Esophagus muscularis mucosa (tissue), 4 donors: ENCODE results near the gene ELAPOR1. TPM values are rescaled to one million over a fixed set of nuclear protein-coding genes. Genes with fewer than 3 reads are reported as not detected.

Experiments used
- DNase-seq: peaks from one replicate; pipeline ENCODE4 v3.0.0-alpha.2; 2017; ENCODE audit errors: extremely low spot score
- H3K27ac ChIP-seq, 4 donors: fragments of 200-600 bp; sonication (generic); replicated peaks in 1 of 4; 1 replicate in 3 of 4; 2 replicates in 1 of 4; pipeline ENCODE4 v1.5.1; 2016 to 2019; ENCODE audit warnings: mild to moderate bottlenecking in 1 of 4
- H3K27me3 ChIP-seq, 4 donors: fragments of 200-600 bp; sonication (generic); one replicate each; pipeline versions ENCODE4 v1.5.1 to v1.6.0; 2016 to 2019
- H3K36me3 ChIP-seq, 4 donors: fragments of 200-600 bp; sonication (generic); one replicate each; pipeline ENCODE4 v1.5.1; 2016 to 2019
- H3K4me1 ChIP-seq, 4 donors: fragments of 200-600 bp; sonication (generic); one replicate each; pipeline ENCODE4 v1.5.1; 2016 to 2019
- H3K4me3 ChIP-seq, 4 donors: fragments of 200-600 bp; sonication (generic); 1 replicate in 2 of 4; 2 replicates in 2 of 4; pipeline ENCODE4 v1.5.1; 2016 to 2019; ENCODE audit warnings: mild to moderate bottlenecking in 4 of 4, moderate library complexity in 1 of 4
- H3K9me3 ChIP-seq, 4 donors: fragments of 200-600 bp; sonication (generic); 1 replicate in 3 of 4; 2 replicates in 1 of 4; pipeline ENCODE4 v1.5.1; 2016 to 2019
- EP300 ChIP-seq: sonication (generic); formaldehyde crosslinking; IDR thresholded peaks from one replicate; pipeline ENCODE4 v1.6.1; 2017; ENCODE audit warnings: antibody characterized with exemption
- POLR2A ChIP-seq: fragments of 450-650 bp; IDR thresholded peaks from one replicate; pipeline ENCODE4 v1.6.1; 2017; ENCODE audit warnings: antibody characterized with exemption, moderate library complexity, mild to moderate bottlenecking, low read depth
- POLR2AphosphoS5 ChIP-seq, 2 donors: sonication (generic); formaldehyde crosslinking; IDR thresholded peaks; one replicate each; pipeline ENCODE4 v1.6.1; 2017; ENCODE audit warnings: antibody characterized with exemption in 2 of 2
- WGBS: methylation state at CpG from one replicate; pipeline ENCODE4 v1.1.5; 2018; 5-methylcytosine and 5-hydroxymethylcytosine counted together
- intact Hi-C: fragments of 100-400 bp; cut with DNase I; formaldehyde crosslinking; loops from one replicate; pipeline ENCODE4 v1.15.1; 2023
- total RNA-seq, 4 donors: library from RNA; depleted of rRNA; stranded (reverse); fragments of >200 nt; gene quantifications; one replicate each; pipeline versions ENCODE4 v1.1.0 to v1.2.1, GENCODE V29; 2016
- TF ChIP-seq, protein P1 (sequence below), 3 experiments: fragments of 200-600 bp in 2 of 3; fragments of 450-650 bp in 1 of 3; sonication (generic) in 2 of 3; IDR thresholded peaks; one replicate each; pipeline ENCODE4 v1.5.1; 2017 to 2019; ENCODE audit warnings: antibody characterized with exemption in 3 of 3, mild to moderate bottlenecking in 2 of 3, moderate library complexity in 1 of 3

The ELAPOR1 gene, protein sequence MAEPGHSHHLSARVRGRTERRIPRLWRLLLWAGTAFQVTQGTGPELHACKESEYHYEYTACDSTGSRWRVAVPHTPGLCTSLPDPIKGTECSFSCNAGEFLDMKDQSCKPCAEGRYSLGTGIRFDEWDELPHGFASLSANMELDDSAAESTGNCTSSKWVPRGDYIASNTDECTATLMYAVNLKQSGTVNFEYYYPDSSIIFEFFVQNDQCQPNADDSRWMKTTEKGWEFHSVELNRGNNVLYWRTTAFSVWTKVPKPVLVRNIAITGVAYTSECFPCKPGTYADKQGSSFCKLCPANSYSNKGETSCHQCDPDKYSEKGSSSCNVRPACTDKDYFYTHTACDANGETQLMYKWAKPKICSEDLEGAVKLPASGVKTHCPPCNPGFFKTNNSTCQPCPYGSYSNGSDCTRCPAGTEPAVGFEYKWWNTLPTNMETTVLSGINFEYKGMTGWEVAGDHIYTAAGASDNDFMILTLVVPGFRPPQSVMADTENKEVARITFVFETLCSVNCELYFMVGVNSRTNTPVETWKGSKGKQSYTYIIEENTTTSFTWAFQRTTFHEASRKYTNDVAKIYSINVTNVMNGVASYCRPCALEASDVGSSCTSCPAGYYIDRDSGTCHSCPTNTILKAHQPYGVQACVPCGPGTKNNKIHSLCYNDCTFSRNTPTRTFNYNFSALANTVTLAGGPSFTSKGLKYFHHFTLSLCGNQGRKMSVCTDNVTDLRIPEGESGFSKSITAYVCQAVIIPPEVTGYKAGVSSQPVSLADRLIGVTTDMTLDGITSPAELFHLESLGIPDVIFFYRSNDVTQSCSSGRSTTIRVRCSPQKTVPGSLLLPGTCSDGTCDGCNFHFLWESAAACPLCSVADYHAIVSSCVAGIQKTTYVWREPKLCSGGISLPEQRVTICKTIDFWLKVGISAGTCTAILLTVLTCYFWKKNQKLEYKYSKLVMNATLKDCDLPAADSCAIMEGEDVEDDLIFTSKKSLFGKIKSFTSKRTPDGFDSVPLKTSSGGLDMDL
- total RNA-seq, result under 1 TPM in 3 of 4 donors, not detected in 1; 0.34 to 0.83 (median 0.52) TPM

DNA sequence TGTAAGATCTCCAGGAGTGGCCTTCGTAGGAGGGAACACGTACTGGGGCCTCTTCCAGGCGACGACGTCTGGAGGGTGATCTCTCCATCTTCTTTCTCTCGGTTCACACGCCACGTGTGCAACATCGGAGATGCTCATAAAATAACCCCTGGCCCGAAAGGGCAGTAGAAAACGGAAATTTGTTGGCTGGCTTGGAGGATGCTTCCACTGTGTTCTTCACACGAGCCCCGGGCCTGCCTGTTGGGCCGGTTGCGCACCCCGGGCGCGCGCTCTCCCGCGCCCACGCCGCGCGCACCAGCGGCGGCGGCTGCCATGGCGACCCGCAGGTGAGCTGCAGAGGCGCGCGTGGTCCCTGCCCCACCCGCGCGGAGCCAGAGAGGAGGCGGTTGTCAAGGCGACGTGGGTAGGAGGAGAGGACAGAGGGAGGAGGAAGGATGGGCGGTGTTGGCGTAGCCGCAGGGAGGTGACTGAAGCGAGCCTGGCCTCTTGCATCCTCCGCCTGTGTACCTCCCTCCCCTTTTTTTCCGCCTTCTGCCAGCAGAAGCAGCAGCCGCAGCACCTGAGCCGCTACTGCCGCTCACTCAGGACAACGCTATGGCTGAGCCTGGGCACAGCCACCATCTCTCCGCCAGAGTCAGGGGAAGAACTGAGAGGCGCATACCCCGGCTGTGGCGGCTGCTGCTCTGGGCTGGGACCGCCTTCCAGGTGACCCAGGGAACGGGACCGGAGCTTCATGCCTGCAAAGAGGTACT, at the start of gene ELAPOR1:
ELAPOR1 (plus strand) TSS at position 526 of the 752 bp plus-strand sequence; CDS start at position 595, 69 bp downstream.
- Histone ChIP-seq H3K36me3 (no peaks in the 10 kb centered on the region), H3K4me1 (peaks cover 12 to 27% (median 25%) of the 10 kb centered on the region in 4 donors), H3K27ac (peak within 1 kb of the TSS in 1 of 4 donors; percentile 63), H3K4me3 (peak within 1 kb of the TSS; percentile 46 to 60 (median 46)), H3K9me3 (no peaks in the 10 kb centered on the region), H3K27me3 (peaks cover 0 to 44% (median 13%) of the 10 kb centered on the region in 4 donors)
- intact Hi-C loops, result loop anchor here (5.0 kb wide), 1 partner anchor 151 kb away; the partner anchor contains the start of gene CLCC1
- no peak for DNase-seq
- TF ChIP-seq POLR2AphosphoS5 (IDR thresholded peaks at IDR 0.05) (no peak), EP300 (no peak), POLR2A (no peak)
- TF ChIP-seq, protein P1, sequence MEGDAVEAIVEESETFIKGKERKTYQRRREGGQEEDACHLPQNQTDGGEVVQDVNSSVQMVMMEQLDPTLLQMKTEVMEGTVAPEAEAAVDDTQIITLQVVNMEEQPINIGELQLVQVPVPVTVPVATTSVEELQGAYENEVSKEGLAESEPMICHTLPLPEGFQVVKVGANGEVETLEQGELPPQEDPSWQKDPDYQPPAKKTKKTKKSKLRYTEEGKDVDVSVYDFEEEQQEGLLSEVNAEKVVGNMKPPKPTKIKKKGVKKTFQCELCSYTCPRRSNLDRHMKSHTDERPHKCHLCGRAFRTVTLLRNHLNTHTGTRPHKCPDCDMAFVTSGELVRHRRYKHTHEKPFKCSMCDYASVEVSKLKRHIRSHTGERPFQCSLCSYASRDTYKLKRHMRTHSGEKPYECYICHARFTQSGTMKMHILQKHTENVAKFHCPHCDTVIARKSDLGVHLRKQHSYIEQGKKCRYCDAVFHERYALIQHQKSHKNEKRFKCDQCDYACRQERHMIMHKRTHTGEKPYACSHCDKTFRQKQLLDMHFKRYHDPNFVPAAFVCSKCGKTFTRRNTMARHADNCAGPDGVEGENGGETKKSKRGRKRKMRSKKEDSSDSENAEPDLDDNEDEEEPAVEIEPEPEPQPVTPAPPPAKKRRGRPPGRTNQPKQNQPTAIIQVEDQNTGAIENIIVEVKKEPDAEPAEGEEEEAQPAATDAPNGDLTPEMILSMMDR (IDR thresholded peaks at IDR 0.05), result no peak
- 1% methylated on average over 44 of the region's 56 CpGs for WGBS

DNA sequence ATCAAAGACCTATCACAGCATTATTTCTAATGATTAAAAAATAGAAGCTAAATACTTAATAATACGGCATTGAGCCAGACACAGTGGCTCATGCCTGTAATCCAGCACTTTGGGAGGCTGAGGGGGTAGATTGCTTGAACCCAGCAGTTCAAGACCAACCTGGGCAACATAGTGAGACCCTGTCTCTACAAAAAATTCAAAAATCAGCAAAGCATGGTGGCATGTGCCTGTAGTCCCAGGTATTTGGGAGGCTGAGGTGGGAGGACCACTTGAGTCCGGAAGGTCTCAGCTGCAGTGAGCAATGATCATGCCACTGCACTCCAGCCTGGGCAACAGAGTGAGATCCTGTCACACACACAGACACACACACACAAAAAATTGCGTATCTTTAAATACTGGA, 48.8 kb upstream of the ELAPOR1 start:
- no peak overlapping the region for H3K4me3 ChIP-seq
- intact Hi-C loops, result no loop called here
- DNase-seq, result no peak
- no peaks in the 10 kb centered on the region for H3K4me1 ChIP-seq
- no peak overlapping the region for H3K27ac ChIP-seq
- peaks cover 16 to 80% (median 54%) of the 10 kb centered on the region in 4 donors for H3K36me3 ChIP-seq
- no peaks in the 10 kb centered on the region for H3K9me3 ChIP-seq
- 91% methylated on average over 3 of the region's 3 CpGs for WGBS
- no peaks in the 10 kb centered on the region for H3K27me3 ChIP-seq
- no peak for TF ChIP-seq EP300
- no peak for TF ChIP-seq POLR2A
- TF ChIP-seq POLR2AphosphoS5 (IDR thresholded peaks at IDR 0.05), result no peak
- TF ChIP-seq, protein P1 (IDR thresholded peaks at IDR 0.05), result no peak

DNA sequence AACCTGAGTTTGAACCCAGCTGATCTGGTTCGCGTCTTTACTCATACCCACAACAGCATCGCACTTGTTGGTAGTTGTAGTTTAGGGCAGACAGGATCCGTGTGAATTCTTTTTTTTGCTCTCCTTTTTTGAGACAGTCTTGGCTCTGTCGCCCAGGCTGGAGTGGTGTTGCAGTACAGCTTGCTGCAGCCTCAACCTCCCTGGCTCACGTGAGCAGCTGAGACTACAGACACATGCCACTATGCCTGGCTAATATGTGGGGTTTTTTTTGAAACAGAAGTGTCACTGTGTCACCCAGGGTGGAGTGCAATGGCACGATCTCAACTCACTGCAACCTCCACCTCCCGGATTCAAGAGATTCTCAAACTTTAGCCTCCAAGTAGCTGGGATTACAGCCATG, 46.0 kb upstream of the ELAPOR1 start:
- Histone ChIP-seq H3K9me3 (no peaks in the 10 kb centered on the region), H3K36me3 (peaks cover 16 to 90% (median 56%) of the 10 kb centered on the region in 4 donors), H3K27me3 (no peaks in the 10 kb centered on the region), H3K4me1 (peaks cover 0 to 5% (median 1%) of the 10 kb centered on the region in 4 donors), H3K27ac (no peak overlapping the region), H3K4me3 (no peak overlapping the region)
- TF ChIP-seq POLR2A, result no peak
- no peak for TF ChIP-seq EP300
- no peak for TF ChIP-seq POLR2AphosphoS5 (IDR thresholded peaks at IDR 0.05)
- TF ChIP-seq, protein P1 (IDR thresholded peaks at IDR 0.05), result no peak
- intact Hi-C loops, result no loop called here
- no peak for DNase-seq
- 89% methylated on average over 8 of the region's 8 CpGs for WGBS

- no peak overlapping the region for H3K27ac ChIP-seq
- no peak for DNase-seq
- no peaks in the 10 kb centered on the region for H3K9me3 ChIP-seq
- intact Hi-C loops, result no loop called here
- peaks cover under 1 to 14% (median 3%) of the 10 kb centered on the region in 4 donors for H3K4me1 ChIP-seq
- H3K4me3 ChIP-seq, result no peak overlapping the region
- peaks cover 16 to 87% (median 49%) of the 10 kb centered on the region in 4 donors for H3K36me3 ChIP-seq
- no peak for TF ChIP-seq POLR2AphosphoS5 (IDR thresholded peaks at IDR 0.05)
- TF ChIP-seq, protein P1 (IDR thresholded peaks at IDR 0.05), result no peak
- TF ChIP-seq POLR2A, result no peak
- no peak for TF ChIP-seq EP300
- WGBS, result 87% methylated on average over 1 of the region's 1 CpG
- H3K27me3 ChIP-seq, result no peaks in the 10 kb centered on the region
These were observed 44.6 kb upstream of the ELAPOR1 start for GRCh38 chr1:109069294-109069693.
